Activated CD8-positive, alpha-beta memory T cell treated with anti-CD3 and anti-CD28 coated beads for 48 hours (primary cell): ENCODE measurements around the gene DNAJB14.
A peak's percentile ranks its signal among the peaks of the same experiment; 100 is the strongest.

Experiments
- DNase-seq, 3 experiments: peaks; one replicate each; pipeline ENCODE4 v3.0.0-alpha.2; 2020; ENCODE audit warnings: low read depth in 2 of 3, low spot score in 2 of 3

The DNAJB14 gene

GRCh38 chr4:99945718-99946355 is 581 bp downstream of the DNAJB14 start:
- no peak for DNase-seq

- DNase-seq, result no peak
These were observed 2.4 kb downstream of the DNAJB14 start for GRCh38 chr4:99943904-99944437.

GRCh38 chr4:99938243-99938753 is 8.1 kb downstream of the DNAJB14 start:
- DNase-seq, result no peak

- DNase-seq, result no peak
These were observed 11.5 kb downstream of the DNAJB14 start for GRCh38 chr4:99934891-99935290.

- DNase-seq, result no peak
These were observed 18.9 kb downstream of the DNAJB14 start for GRCh38 chr4:99927566-99927965.

- DNase-seq, result no peak
These were observed 25.2 kb downstream of the DNAJB14 start for GRCh38 chr4:99921174-99921573.

DNA sequence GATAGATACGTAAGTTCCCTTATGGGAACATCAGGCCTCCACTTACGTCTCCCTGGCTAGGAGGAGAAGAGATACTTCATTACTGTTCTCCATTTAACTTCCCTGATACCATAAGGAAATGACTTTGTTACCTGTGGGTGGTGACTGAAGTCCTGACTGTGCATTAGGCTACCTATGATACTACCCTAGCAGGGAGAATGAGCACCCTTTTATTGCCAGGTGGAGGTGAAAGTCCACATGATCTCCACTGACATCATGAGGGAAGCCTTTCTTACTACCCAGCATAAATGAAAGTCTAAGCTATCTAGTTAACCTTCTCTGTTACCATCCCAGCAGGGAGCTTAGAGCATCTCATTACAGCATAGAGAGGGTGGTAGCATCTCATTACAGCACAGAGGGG is 27.8 kb downstream of the DNAJB14 start:
- DNase-seq, result no peak

DNA sequence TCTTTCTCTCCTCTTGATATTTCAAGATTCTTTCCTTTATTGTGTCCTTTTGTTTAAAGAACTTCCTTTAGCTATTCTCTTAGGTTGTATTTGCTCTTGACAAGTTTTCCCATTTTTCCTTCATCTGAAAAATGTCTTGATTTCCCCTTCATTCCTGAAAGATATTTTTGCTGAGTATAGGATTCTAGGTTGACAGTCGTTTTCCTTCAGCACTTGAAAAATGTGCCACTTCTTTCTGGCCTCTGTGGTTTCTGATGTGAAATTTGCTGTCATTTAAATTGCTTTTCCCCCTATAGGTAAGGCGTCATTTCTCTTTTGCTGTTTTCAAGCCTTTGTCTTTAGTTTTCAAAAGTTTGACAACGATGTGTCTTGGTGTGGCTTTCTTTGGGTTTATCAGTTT is 28.8 kb downstream of the DNAJB14 start:
- DNase-seq, result no peak

DNA sequence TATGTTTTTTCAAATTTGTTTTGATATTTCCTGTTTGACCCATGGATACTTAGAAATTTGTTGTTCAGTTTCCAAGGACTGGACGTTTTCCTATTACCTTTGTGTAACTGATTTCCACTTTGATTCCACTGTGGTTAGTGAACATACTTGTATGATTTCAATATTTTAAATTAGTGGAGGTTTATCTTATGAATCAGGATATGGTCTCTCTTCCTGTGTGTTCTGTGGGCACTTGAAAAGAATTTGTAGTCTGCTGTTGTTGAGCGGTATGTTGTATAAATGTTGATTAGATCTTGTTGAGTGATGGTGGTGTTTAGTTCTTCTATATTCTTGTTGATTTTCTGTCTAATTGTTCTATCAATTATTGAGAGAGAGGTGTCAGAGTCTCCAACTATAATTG is 31.0 kb downstream of the DNAJB14 start:
- no peak for DNase-seq

- DNase-seq, result no peak
These were observed 51.4 kb downstream of the DNAJB14 start for GRCh38 chr4:99894998-99895397.

GRCh38 chr4:99894161-99894997 is 52.0 kb downstream of the DNAJB14 start, which contains the start of gene LAMTOR3:
Gene LAMTOR3 (minus strand): TSS chr4:99894427. CDS start chr4:99893963, 464 bp downstream.
- peak; percentile 52 to 79 (median 61) for DNase-seq

DNA sequence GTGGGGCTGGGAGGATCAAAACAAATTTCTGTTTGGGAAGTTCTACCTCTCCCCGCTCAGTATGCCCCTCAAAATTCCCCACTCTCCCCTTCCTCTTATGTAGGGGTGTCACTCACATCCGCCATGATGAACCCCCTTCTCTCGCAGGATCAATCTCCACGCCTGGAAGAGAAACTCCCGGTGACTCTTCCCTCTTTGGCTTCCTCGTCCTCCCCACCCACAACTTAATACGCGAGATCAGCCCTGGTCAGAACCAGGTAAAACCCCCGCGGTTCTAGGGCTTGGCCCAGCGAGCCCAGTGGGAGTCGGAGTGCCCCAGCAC is 52.6 kb downstream of the DNAJB14 start:
- no peak for DNase-seq

DNA sequence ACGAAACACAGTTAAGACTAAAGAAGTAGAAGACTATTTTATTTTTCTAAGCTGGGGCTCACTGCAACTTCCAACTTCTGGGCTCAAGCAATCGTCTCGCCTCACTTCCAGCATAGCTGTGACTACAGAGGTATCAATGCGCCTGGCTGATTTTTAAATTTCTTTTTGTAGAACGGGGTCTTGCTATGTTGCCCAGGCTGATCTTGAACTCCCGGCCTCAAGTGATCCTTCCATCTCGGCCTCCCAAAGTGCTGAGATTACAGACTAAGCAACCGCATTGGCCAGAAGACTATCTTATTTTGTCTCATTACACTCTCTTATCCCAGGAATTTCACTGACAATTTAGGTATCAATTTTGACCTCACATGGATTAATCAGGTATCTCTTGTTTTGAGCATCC is 53.4 kb downstream of the DNAJB14 start:
- no peak for DNase-seq

GRCh38 chr4:99891351-99891750 is 55.1 kb downstream of the DNAJB14 start:
- DNase-seq, result no peak

- DNase-seq, result no peak
These were observed 58.6 kb downstream of the DNAJB14 start for GRCh38 chr4:99887837-99888236.

- no peak for DNase-seq
These were observed 60.3 kb downstream of the DNAJB14 start for GRCh38 chr4:99886146-99886545.

- no peak for DNase-seq
These were observed 60.7 kb downstream of the DNAJB14 start for GRCh38 chr4:99885687-99886086.

DNA sequence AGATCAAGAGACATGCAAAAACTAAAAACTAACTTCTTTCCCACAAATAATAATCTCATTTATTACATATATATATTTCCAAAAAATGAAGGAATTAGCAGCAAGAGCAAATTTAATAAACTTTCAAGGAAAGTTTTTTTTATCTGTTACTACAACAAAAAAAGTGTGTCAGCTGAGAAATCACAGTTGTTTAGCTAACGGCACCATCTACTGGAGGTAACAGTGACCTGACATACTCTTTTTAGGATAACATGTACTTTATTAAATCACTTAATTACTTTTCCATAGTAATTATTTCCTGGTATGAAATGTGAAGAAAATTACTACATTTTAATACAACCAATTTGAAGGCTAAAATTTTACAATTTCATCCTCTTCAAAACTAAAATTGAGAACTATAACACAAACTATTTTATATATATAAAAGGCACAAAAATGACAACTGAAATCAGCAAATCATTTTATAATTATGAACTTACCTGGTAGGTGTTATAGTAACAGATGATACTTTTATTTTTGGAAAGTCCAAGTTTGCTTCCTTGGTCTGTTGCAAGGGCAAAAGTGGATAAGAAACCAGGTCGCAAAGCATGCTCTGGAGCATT is 61.3 kb downstream of the DNAJB14 start:
- DNase-seq, result no peak

DNA sequence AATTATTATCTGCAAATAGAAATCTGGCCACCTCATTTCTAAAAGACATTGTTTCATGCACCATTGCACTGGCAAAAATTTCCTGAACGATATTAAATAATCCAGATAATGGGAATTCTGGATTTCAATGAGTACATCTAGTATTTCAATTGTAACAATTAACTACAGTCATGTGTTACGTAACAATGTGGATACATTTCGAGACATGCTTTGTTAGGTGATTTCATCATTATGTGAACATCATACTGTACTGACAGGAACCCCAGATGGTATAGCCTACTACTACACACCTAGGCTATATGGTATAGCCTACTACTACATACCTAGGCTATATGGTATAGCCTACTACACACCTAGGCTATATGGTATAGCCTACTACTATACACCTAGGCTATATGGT is 67.0 kb downstream of the DNAJB14 start:
- no peak for DNase-seq

- DNase-seq, result no peak
These were observed 67.8 kb downstream of the DNAJB14 start for GRCh38 chr4:99878604-99879003.

- no peak for DNase-seq
These were observed 69.5 kb downstream of the DNAJB14 start for GRCh38 chr4:99876946-99877345.

- DNase-seq, result no peak
These were observed 71.3 kb downstream of the DNAJB14 start for GRCh38 chr4:99875071-99875470.
